Stimulated activated CD8-positive, alpha-beta memory T cell treated with anti-CD3 and anti-CD28 coated beads, Interleukin-15, amount 100 ng/mL, for 24 hours (primary cell): Measurements from ENCODE around the gene CELA1.
"Not testable (repeated sequence)": the region's sequence is repeated elsewhere in the genome, so short reads cannot be mapped to it uniquely, and the experiment has no call there.

Source experiments
- DNase-seq: peaks from one replicate; pipeline ENCODE4 v3.0.0-alpha.2; 2020; ENCODE audit warnings: low read depth

Gene CELA1

GRCh38 chr12:51311389-51311788, 35.1 kb downstream of the CELA1 start:
- DNase-seq: no peak

- DNase-seq: no peak
Measured at GRCh38 chr12:51307655-51308593, 38.6 kb downstream of the CELA1 start.

- no peak for DNase-seq
Measured at GRCh38 chr12:51306507-51306906, 40.0 kb downstream of the CELA1 start.

GRCh38 chr12:51300768-51301167, 45.7 kb downstream of the CELA1 start:
- DNase-seq: not testable (repeated sequence)

GRCh38 chr12:51295651-51296050, 50.8 kb downstream of the CELA1 start:
- DNase-seq: no peak

- DNase-seq: not testable (repeated sequence)
Measured at GRCh38 chr12:51294097-51294496, 52.4 kb downstream of the CELA1 start.

- DNase-seq: no peak
Measured at GRCh38 chr12:51293696-51294095, 52.8 kb downstream of the CELA1 start.

GRCh38 chr12:51291603-51292513, 54.6 kb downstream of the CELA1 start:
- not testable (repeated sequence) for DNase-seq

- DNase-seq: no peak
Measured at GRCh38 chr12:51285843-51286242, 60.6 kb downstream of the CELA1 start.

GRCh38 chr12:51281202-51281924, 65.1 kb downstream of the CELA1 start:
- DNase-seq: no peak
